GM15510 (cell line): Measurements from ENCODE around the gene NDUFS7.

ENCODE experiments used
- POLR2A ChIP-seq: IDR thresholded peaks from 3 replicates; pipeline ENCODE4 v1.6.1; 2011; ENCODE audit warnings: borderline replicate concordance; ENCODE audit not compliant: insufficient read length; ENCODE audit errors: extremely low read depth

NDUFS7 gene

GRCh38 chr19:1423436-1424191, 39.9 kb downstream of the NDUFS7 start:
- TF ChIP-seq POLR2A = no peak

- TF ChIP-seq POLR2A = no peak
Measured at GRCh38 chr19:1424192-1424955, 40.7 kb downstream of the NDUFS7 start.

GRCh38 chr19:1425102-1425837, 41.6 kb downstream of the NDUFS7 start:
- TF ChIP-seq POLR2A = no peak

DNA sequence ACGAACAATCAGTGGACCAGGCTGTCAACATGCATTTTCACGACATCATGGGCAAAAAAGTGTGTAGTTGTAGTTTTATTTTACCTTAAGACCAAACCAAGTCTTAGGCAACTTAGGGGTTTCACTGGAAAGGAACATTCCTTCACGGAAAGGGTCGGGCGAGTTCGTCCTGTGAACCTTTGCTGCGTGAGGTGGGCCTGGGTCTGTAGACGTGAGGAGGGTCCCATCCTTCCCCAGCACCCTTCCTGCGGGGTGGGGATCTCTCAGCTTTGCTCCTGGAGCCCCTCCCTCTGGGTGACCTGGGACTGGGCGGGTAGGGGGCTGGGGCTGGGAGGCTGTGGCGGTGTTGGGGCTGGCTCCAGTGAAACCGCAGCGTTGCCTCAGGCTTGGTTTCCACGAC, 42.2 kb downstream of the NDUFS7 start:
- TF ChIP-seq POLR2A = no peak

DNA sequence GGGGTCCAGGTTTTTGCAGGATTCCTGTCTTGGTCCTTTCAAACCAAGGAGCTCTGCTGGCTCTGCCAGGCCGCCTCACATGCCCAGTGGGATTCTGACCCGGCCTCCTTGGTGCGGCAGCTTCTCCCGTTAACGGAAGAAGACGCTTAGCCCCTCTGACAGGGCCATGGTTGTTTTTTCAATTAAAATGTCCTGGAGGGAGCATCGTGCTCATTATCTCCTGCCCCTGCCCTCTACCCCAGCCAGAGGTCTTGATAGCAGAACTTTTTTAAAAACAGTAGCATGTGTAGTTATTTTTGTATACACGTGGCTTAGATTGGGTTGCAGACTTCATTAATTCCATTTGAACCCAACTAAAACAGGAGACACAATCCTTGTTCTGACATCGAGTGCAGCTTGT, 43.0 kb downstream of the NDUFS7 start:
- no peak for TF ChIP-seq POLR2A

DNA sequence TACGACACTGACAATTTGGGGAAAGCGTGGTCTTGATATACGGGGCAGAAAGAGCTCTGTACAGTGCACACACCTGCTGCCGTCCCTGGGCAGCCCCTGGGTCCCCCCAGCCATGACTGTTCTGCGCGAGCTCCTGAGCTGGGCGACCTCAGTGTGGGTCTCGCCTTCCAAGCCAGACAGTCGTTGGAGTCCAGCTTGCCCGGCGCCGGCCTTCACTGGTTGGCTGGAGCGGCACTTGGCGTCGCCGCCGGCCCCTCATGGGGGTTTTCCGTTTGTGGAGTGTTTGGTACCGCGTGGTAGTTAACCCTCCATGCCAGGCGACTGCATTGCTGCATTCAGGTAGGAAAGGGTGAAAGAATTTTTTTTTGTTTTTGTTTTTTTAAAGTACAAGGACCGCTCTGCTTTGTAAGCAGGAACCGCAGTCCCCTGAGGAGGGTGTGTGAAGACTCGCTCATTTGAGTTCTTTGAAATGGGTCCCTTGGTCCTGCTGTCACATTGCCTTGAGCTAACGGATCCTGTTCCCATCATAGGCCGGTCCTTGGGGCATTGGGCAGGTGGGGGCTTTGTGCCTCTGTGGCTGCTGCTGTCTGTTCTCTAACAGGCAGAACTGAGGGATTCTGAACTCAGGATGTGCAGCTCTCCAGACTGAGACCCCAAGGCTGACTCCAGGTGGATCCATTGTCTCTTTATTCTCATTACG, 43.7 kb downstream of the NDUFS7 start:
- no peak for TF ChIP-seq POLR2A

DNA sequence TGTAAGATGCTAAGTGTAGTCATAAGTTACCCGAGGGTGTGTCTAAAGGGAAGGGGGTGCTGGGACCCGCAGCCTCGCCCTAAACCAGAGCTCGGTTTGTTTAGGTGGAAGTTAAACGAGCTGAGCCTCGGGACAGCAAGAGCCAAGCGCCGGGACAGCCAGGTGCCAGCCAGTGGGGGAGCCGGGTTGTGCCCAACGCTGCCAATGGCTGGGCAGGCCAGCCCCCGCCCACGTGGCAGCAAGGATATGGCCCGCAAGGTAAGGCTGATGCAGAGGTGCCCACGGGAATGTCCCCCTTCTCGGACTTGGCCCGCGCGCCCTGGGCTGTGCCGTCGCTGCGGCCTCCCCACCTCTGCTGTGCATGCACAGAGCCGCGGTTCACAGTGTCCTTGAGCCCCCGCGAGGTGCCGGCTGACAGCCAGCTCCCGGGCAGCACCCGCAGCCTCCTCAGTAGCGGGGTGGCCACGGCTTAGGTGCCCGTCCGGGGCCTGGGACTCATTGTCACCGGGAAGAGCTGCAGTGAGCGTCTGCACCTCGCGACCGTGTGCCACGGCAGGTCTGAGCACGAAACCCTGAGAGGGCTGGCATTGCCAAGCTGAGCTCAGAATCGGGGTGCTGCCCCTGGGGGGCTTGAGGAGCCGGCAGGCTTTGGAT, 45.2 kb downstream of the NDUFS7 start:
- TF ChIP-seq POLR2A = no peak

DNA sequence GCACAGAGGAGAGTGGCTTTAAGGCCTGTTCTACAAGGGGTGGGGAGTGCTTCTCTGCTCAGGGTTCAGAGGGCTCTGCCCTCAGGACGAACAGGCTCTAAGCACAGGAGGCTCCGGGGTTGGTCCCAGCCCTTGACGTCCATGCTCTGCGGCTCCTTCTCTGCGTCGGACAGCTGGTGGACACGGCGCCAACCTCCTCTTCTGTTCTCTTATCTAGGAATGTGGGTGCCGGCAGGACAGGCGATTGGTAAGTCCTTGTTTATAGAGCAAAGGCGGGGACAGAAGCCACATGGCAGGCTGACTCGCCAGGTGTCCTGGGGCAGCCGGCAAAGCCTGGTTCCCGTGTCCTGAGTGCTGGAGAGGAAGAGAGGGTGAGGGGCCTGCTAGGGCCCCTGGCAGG, 46.0 kb downstream of the NDUFS7 start:
- no peak for TF ChIP-seq POLR2A

GRCh38 chr19:1430246-1430645, 46.5 kb downstream of the NDUFS7 start:
- TF ChIP-seq POLR2A = no peak

GRCh38 chr19:1431759-1432506, 48.2 kb downstream of the NDUFS7 start:
- no peak for TF ChIP-seq POLR2A

DNA sequence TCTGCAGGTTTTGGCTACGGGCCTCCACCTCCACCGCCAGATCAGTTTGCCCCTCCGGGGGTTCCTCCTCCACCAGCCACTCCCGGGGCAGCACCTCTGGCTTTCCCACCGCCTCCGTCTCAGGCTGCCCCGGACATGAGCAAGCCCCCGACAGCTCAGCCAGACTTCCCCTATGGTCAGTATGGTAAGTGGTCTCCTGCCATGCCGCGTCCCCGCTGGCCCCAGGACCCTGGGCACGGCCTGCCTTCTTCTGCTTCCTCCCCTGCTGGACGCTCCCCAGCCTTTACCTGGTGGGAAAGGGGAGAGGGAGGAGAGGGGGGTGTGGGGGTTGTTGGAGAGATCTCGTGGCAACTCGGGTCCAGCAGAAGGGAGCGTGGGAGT, 48.8 kb downstream of the NDUFS7 start:
- TF ChIP-seq POLR2A = no peak

GRCh38 chr19:1433119-1434039, 49.7 kb downstream of the NDUFS7 start:
- no peak for TF ChIP-seq POLR2A

DNA sequence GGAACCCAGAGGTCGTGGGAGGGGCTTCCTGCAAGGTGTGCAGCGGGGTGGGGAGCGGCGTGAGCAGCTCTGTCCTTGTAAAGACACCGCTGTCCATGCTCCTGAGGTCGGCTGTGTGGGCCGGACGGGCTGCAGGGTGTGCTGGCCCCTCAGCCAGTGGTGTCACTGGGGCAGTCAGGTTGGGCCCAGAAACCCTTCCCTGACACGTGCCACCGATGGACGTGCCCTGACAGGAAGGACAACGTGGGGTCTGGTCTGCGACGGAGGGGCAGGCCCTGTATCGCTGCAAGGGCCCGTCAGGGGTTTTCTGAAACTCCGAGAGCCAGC, 50.3 kb downstream of the NDUFS7 start:
- TF ChIP-seq POLR2A = no peak
